ENCODE data around the gene XRCC4. TPM values are rescaled to one million over a fixed set of nuclear protein-coding genes. Genes with fewer than 3 reads are reported as not detected.

XRCC4 gene
- total RNA-seq, 1 donor, result 8.0 TPM

GRCh38 chr5:83102364-83102980 lies 25.1 kb downstream of the XRCC4 start:
- Histone ChIP-seq H3K79me2 (ENCODE audit: insufficient read depth, low read length) (no peaks in the 10 kb centered on the region), H3K4me2 (ENCODE audit: insufficient read depth, low read length) (no peak overlapping the region), H3K4me1 (ENCODE audit: insufficient read depth, low read length) (peaks cover 10% of the 10 kb centered on the region), H2AFZ (ENCODE audit: low read length) (peak overlapping the region; percentile 46), H3K4me3 (ENCODE audit: insufficient read depth, low read length) (no peak overlapping the region), H4K20me1 (ENCODE audit: insufficient read depth, low read length) (no peaks in the 10 kb centered on the region), H3K36me3 (ENCODE audit: insufficient read depth, low read length) (no peaks in the 10 kb centered on the region), H3K27me3 (ENCODE audit: insufficient read depth, low read length) (no peaks in the 10 kb centered on the region), H3K27ac (ENCODE audit: low read depth, low read length) (no peak overlapping the region), H3K9me3 (ENCODE audit: low read depth, low read length) (no peaks in the 10 kb centered on the region)
- no peak for DNase-seq (ENCODE audit: insufficient read length, low spot score, missing footprints)
- TF ChIP-seq CTCF (IDR thresholded peaks at IDR 0.05; ENCODE audit: extremely low read depth, low read depth, low read length), result no peak

- no peak for TF ChIP-seq CTCF (IDR thresholded peaks at IDR 0.05; ENCODE audit: extremely low read depth, low read depth, low read length)
- no peak overlapping the region for H3K27ac ChIP-seq (ENCODE audit: low read depth, low read length)
- DNase-seq (ENCODE audit: insufficient read length, low spot score, missing footprints), result no peak
These were observed 26.7 kb downstream of the XRCC4 start for GRCh38 chr5:83104021-83104420.

GRCh38 chr5:83107692-83108420 lies 30.5 kb downstream of the XRCC4 start:
- no peaks in the 10 kb centered on the region for H4K20me1 ChIP-seq (ENCODE audit: insufficient read depth, low read length)
- H3K4me1 ChIP-seq (ENCODE audit: insufficient read depth, low read length), result no peaks in the 10 kb centered on the region
- no peak overlapping the region for H3K27ac ChIP-seq (ENCODE audit: low read depth, low read length)
- H3K79me2 ChIP-seq (ENCODE audit: insufficient read depth, low read length), result no peaks in the 10 kb centered on the region
- DNase-seq (ENCODE audit: insufficient read length, low spot score, missing footprints), result no peak
- H3K4me3 ChIP-seq (ENCODE audit: insufficient read depth, low read length), result no peak overlapping the region
- TF ChIP-seq CTCF (IDR thresholded peaks at IDR 0.05; ENCODE audit: extremely low read depth, low read depth, low read length), result no peak
- H3K4me2 ChIP-seq (ENCODE audit: insufficient read depth, low read length), result no peak overlapping the region
- no peaks in the 10 kb centered on the region for H3K36me3 ChIP-seq (ENCODE audit: insufficient read depth, low read length)
- no peak overlapping the region for H2AFZ ChIP-seq (ENCODE audit: low read length)
- H3K27me3 ChIP-seq (ENCODE audit: insufficient read depth, low read length), result no peaks in the 10 kb centered on the region
- no peaks in the 10 kb centered on the region for H3K9me3 ChIP-seq (ENCODE audit: low read depth, low read length)

More at GRCh38 chr5:83104021-83104420, 26.7 kb downstream of the XRCC4 start:
- Histone ChIP-seq H3K79me2 (ENCODE audit: insufficient read depth, low read length) (no peaks in the 10 kb centered on the region), H4K20me1 (ENCODE audit: insufficient read depth, low read length) (no peaks in the 10 kb centered on the region), H3K27me3 (ENCODE audit: insufficient read depth, low read length) (no peaks in the 10 kb centered on the region), H3K4me3 (ENCODE audit: insufficient read depth, low read length) (no peak overlapping the region), H3K4me2 (ENCODE audit: insufficient read depth, low read length) (no peak overlapping the region), H2AFZ (ENCODE audit: low read length) (no peak overlapping the region), H3K36me3 (ENCODE audit: insufficient read depth, low read length) (no peaks in the 10 kb centered on the region), H3K4me1 (ENCODE audit: insufficient read depth, low read length) (no peaks in the 10 kb centered on the region), H3K9me3 (ENCODE audit: low read depth, low read length) (no peaks in the 10 kb centered on the region)

GRCh38 chr5:83109380-83109779 lies 32.0 kb downstream of the XRCC4 start:
- Histone ChIP-seq H2AFZ (ENCODE audit: low read length) (no peak overlapping the region), H3K27ac (ENCODE audit: low read depth, low read length) (no peak overlapping the region), H3K9me3 (ENCODE audit: low read depth, low read length) (no peaks in the 10 kb centered on the region), H3K4me1 (ENCODE audit: insufficient read depth, low read length) (no peaks in the 10 kb centered on the region), H3K79me2 (ENCODE audit: insufficient read depth, low read length) (no peaks in the 10 kb centered on the region), H3K4me2 (ENCODE audit: insufficient read depth, low read length) (no peak overlapping the region), H3K36me3 (ENCODE audit: insufficient read depth, low read length) (no peaks in the 10 kb centered on the region), H3K27me3 (ENCODE audit: insufficient read depth, low read length) (no peaks in the 10 kb centered on the region), H3K4me3 (ENCODE audit: insufficient read depth, low read length) (no peak overlapping the region), H4K20me1 (ENCODE audit: insufficient read depth, low read length) (no peaks in the 10 kb centered on the region)
- TF ChIP-seq CTCF (IDR thresholded peaks at IDR 0.05; ENCODE audit: extremely low read depth, low read depth, low read length), result no peak
- no peak for DNase-seq (ENCODE audit: insufficient read length, low spot score, missing footprints)
